GM21526 (cell line): ENCODE measurements around the gene IL1RL2.

Experiments used
- ATAC-seq: cut with Tn5 transposase; IDR thresholded peaks from one replicate; pipeline ENCODE4 v1.9.1; 2021; ENCODE audit warnings: moderate library complexity; ENCODE audit not compliant: unreplicated experiment, low FRiP score

IL1RL2 gene

DNA sequence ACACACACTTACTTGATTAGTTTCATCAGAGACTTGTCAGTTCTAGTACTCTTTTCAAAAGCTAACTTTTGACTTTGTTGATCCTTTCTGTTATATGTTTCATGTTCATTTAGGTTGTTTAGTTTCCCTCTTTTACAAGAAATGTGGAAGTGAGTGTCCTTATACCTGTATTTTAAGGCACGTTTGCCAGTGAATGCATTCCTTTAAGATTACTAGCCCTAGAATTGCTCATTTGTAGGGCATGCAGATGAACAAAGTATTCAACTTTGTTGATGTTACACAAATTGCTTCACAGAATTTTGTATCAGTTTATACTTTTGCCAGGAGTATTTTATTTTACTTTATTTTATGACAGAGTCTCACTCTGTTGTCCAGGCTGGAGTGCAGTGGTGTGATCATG is 6.3 kb downstream of the IL1RL2 start:
- no peak for ATAC-seq

GRCh38 chr2:102194609-102195268 is 7.9 kb downstream of the IL1RL2 start:
- no peak for ATAC-seq

DNA sequence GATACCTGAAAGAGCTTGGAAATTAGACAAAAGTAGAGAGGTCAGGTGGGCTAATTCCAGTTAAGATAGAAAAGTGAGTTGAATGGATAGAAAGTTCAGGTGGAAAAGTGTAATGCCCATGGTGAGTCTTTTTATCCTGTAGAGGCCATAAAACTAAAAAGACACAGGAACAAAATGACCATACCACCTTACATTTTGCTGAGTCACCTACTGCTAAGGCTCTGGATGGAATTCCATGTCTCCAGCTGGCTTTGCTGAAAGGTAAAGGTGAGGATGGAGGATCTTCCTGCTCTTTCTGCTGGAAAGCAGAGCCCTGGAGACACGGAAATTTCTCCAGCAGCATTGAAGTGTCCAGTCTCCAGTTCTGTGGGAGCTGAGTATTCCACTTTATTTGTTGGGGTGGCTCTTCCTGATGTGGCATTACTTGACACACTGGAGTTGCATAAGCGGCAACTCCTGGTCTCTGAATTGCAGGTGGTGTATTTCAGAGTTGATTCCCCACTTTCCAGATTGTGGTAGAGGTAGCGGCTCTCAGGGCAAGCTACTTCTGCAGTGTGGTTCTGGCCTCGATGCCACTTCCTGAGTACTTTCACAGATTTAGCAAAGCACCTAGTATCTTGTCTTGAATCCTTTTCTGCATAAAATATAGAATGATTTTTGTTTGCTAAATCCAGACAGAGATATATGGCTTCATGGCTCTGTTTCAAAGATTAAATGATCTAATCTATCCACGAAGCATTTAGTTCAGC is 10.7 kb downstream of the IL1RL2 start:
- ATAC-seq = no peak

GRCh38 chr2:102200539-102200938 is 13.7 kb downstream of the IL1RL2 start:
- ATAC-seq = no peak

DNA sequence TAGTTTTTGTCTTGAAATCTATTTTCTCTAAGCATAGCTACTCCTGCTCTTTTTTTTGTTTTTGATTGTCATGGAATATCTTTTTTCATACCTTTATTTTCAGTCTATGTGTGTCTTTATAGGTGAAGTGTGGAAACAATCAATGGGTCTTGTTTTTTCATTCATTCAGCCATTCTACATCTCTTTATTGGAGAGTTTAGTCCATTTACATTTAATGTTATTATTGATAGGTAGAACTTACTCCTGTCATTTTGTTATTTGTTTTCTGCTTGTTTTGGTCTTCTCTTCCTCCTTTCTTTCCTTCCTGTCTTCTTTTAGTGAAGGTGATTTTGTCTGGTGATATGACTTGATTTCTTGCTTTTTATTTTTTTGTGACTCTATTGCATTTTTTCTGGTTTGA is 17.8 kb downstream of the IL1RL2 start:
- no peak for ATAC-seq

DNA sequence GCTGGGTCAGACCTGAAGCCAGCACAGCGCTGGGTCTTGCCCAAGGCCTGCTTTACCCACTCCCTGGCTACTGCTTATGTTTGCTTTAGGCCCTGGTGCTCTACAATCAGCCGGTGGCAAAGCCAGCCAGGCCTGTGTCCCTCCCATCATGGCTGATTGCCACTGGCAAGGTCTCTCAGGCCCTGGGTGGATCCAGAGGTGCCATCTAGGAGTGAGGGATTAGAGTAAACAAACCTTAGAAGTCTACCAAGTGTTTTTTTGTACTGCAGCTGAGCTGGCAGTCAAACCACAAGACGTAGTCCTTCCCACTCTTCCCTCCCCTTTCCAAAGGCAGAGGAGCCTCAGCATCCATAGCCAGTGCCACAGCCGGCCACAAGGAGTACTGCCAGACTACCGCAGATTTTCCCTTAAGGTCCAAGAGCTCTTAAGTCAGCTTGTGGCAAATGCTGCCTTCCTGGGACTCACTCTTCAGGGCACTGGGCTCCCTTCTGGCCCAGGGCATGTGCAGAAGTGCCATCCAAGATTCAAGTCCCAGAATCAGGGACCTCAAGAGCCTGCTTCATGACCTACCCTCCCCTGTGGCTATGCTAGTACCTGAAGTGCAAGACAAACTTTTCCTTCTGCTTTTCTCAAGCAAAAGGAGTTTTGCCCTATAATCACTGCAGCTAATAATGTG is 20.0 kb downstream of the IL1RL2 start:
- no peak for ATAC-seq

GRCh38 chr2:102208774-102209173 is 22.0 kb downstream of the IL1RL2 start:
- no peak for ATAC-seq

GRCh38 chr2:102209474-102209873 is 22.7 kb downstream of the IL1RL2 start:
- no peak for ATAC-seq

DNA sequence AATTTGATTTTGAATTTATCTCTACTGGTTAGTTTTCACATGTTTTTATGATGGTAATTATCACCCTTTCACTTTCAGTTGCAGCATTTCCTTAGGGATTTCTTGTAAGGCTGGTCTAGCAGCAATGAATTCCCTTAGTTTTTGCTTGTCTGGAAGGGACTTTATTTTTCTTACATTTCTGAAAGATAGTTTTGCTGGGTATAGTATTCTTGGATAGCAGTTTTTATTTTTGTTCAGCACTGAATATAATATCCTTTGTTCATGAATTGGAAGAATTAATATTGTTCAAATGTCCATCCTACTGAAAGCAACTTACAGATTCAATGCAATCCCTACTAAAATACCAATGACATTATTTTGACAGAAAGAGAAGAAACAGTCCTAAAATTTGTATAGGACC is 30.2 kb downstream of the IL1RL2 start:
- ATAC-seq = no peak

DNA sequence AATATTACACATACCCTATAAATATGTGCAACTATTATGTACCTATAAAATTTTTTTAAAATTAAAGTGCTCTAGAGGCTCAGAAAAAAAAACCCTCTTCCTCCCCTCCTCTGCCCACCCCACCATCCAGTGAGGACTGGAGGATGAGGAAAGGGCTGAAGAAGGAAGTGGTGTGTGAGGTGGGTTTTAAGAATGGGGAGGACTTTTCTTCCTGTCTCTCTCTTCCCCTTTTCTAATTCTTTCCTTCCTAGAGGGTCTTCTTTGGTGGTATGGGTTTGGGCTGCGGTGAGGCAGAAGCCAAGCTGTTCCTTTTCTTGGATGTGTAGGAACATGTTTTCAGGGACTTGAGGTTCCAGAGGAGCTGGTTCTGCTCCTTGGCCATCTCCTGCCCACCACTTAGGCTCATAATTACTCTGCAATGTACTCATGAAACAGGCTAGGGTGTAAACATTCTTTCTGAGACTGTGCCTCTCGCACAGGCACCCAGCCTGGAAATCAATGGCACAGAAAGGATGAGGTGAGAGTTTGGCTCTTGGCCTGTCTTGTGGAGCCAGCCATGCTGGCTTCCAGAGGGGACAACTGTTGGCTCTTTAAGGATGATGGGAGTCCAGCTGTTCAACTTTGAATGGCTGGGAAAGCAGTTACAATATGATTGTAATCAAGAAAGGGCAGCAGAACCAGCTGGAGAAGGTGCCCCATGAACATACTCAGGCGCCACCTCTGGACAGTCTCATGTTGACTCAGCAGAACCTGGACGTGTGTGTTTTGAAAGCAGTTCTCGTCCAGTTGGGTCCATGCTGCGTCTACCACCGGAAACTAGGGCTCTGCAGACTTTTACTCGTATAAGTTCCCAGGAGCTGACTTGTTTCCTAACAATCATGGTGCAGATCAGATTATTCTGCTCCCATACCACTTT is 38.3 kb downstream of the IL1RL2 start:
- no peak for ATAC-seq

DNA sequence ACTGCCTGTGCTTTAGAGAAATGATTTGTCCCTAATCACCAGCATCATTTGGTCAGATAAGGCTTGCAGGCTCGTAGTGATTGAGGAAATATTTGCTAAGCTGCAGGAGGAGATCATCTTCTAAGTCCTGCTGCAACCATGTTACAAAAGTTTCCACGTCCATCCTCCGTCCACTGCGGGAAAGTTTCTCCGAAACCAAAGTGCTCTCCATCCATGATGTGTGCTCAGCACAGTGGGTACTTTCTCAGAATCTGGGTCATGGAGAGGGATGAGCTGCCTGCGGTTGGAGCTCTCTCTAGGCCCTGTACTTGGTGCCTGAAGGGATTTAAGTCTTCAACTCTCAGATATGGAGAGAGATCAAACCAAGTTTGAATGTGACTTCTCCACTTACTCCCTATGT is 39.3 kb downstream of the IL1RL2 start:
- ATAC-seq = no peak

- no peak for ATAC-seq
Observed at GRCh38 chr2:102226612-102227391, 40.0 kb downstream of the IL1RL2 start.

DNA sequence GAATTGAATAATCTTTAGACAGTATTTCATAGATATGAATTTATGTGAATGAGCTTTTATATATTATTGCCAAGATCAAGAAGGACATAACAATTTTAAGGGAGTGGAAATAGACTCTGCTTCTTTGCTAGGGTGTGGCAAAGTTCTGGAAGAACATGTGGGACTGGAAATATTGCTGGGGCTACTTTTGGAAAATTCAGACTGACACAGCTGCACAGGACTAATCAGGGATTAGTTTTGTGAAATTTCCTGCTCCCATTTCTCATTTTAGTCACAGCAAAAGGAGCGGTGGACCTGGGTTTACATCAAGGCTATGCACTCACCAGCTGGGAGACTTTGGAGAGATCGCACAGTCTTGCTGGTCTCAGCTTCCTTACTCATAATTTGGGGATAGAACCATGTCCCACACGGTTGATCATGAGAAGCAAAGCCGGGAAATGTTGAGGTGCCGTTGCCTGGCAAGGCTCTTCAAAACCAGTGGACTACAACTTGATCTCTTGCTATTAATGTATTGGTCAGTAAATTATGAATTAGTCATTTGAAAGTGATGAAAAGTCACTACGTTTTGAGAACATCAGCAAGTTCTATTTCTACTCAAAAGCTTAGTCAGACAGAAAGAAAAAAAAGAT is 42.4 kb downstream of the IL1RL2 start:
- no peak for ATAC-seq

- ATAC-seq = no peak
Observed at GRCh38 chr2:102230410-102230909, 43.6 kb downstream of the IL1RL2 start.

DNA sequence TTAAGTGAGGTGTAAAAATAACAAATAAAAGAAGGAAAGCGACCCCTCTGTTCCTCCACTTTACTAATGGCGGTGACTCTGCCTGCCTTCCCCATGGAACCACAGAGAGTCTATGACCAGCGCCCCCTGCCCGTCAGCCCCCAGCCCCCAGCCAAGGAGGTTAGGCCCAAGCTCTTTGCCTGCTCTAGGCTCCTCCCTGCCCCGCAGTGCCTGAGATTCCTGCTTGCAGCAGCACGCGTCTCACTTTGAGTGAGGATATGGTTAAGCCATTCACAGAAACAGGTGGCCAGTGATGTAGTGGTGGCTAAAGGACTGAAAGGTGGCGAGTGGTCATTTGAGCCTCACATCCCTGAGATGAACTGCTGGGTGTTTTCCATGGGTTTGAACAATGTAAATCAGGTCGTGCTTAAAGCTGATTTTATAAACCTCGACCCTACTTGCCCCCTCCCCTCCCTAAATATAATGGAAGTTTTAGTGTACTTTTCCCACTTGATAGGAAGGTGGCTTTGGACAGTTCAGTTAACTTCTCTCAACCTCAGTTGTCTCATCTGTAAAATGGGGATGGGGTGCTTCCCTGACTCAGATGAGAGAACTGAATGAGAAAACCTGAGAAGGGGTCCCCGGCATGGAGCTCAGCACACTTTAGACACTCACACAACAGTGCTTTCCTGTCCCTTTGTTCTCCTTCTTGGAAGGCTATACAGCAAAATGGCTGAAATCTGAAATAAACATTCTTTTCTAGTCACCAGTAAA is 46.5 kb downstream of the IL1RL2 start:
- no peak for ATAC-seq

- no peak for ATAC-seq
Observed at GRCh38 chr2:102235042-102235473, 48.2 kb downstream of the IL1RL2 start.

DNA sequence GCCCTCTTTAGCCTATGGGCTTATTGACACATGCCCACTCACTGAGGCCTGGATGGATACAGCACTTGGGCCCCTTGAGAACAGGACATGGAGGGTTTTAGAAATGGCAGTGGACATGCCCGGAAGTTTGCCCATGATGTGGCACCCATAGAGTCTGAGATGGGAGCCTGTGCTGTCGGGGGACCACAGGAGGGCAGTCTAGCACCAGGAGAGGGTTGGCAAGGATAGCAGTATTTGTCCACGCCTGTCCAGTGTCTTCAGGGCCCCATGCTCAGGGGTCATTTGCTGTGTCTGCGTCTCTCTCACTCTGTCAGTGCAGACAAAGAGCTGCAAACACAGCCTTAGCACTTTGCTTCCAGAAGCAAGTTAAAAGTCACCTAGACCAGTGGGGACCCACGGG is 48.7 kb downstream of the IL1RL2 start:
- ATAC-seq = no peak

GRCh38 chr2:102236132-102236531 is 49.3 kb downstream of the IL1RL2 start:
- no peak for ATAC-seq

- ATAC-seq = no peak
Observed at GRCh38 chr2:102237176-102237575, 50.4 kb downstream of the IL1RL2 start.
